Panc1 (cell line): ENCODE measurements around the gene NLRP11.
"Not testable (repeated sequence)": the region's sequence is repeated elsewhere in the genome, so short reads cannot be mapped to it uniquely, and the experiment has no call there.

ENCODE experiments used
- POLR2AphosphoS5 ChIP-seq: IDR thresholded peaks from 2 replicates; pipeline ENCODE4 v1.6.1; 2012; ENCODE audit warnings: mild to moderate bottlenecking, low read depth, low read length, moderate library complexity
- REST ChIP-seq, 2 experiments: IDR thresholded peaks; 2 replicates each; pipeline ENCODE4 v1.6.1; 2011 to 2012; ENCODE audit warnings: low read depth in 2 of 2, control low read depth in 1 of 2, low read length in 1 of 2, mild to moderate bottlenecking in 1 of 2, moderate library complexity in 1 of 2; ENCODE audit not compliant: insufficient read depth in 1 of 2
- SIN3A ChIP-seq: IDR thresholded peaks from 2 replicates; pipeline ENCODE4 v1.6.1; 2012; ENCODE audit warnings: low read depth, mild to moderate bottlenecking, low read length, moderate library complexity, borderline replicate concordance; ENCODE audit not compliant: insufficient read depth
- TF ChIP-seq, protein P1 (sequence below): fragments of 450-650 bp; IDR thresholded peaks from 2 replicates; pipeline ENCODE4 v1.5.1; 2017; ENCODE audit warnings: mild to moderate bottlenecking

DNA sequence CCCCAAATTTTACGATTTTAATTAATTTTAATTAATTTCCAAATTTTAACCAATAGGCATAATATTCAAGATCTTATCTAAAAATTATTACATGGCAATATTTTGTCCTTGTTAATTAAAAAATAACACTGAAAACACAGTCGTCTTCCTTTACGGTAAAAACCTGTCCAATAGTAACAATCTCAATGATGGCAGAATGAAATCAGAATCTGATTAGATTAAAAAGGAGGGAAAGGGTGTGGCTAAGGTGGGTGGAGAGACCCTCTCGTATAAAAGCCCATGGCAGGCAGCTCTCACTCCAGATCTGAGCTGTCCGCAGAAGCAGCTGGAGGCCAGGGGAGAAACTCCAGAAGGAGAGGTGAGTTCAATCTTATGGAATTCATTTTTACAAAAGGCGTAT is 63.0 kb downstream of the NLRP11 start, which contains the start of gene RFPL4AL1:
- TF ChIP-seq, protein P1, sequence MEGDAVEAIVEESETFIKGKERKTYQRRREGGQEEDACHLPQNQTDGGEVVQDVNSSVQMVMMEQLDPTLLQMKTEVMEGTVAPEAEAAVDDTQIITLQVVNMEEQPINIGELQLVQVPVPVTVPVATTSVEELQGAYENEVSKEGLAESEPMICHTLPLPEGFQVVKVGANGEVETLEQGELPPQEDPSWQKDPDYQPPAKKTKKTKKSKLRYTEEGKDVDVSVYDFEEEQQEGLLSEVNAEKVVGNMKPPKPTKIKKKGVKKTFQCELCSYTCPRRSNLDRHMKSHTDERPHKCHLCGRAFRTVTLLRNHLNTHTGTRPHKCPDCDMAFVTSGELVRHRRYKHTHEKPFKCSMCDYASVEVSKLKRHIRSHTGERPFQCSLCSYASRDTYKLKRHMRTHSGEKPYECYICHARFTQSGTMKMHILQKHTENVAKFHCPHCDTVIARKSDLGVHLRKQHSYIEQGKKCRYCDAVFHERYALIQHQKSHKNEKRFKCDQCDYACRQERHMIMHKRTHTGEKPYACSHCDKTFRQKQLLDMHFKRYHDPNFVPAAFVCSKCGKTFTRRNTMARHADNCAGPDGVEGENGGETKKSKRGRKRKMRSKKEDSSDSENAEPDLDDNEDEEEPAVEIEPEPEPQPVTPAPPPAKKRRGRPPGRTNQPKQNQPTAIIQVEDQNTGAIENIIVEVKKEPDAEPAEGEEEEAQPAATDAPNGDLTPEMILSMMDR, result not testable (repeated sequence)
- TF ChIP-seq POLR2AphosphoS5; REST (IDR thresholded peaks at IDR 0.05; ENCODE audit: insufficient read depth in 1 of 2, low read depth in 2 of 2, low read length in 1 of 2); SIN3A: not testable (repeated sequence)
